OCI-LY7 (cell line): ENCODE data around the gene MPPED2. TPM values are rescaled to one million over a fixed set of nuclear protein-coding genes. Genes with fewer than 3 reads are reported as not detected.

Experiments
- BruUV-seq: library from RNA; stranded (reverse); fragments of 400-500 nt; replicated peaks from 2 replicates; lab custom pipeline; 2021; lab: Mats Ljungman, UMichigan
- CTCF ChIA-PET: fragments of 300-600 bp; sonication (Branson Sonifier 250); formaldehyde crosslinking; loops from one replicate; lab custom pipeline; 2022; ENCODE audit warnings: antibody characterized with exemption; ENCODE audit not compliant: unreplicated experiment; lab: Charles Lee
- POLR2A ChIA-PET: fragments of 300-600 bp; sonication (Branson Sonifier 250); formaldehyde crosslinking; loops from one replicate; lab custom pipeline; 2022; ENCODE audit warnings: antibody characterized with exemption; lab: Charles Lee
- DNase-seq: peaks from one replicate; pipeline ENCODE4 v3.0.0-alpha.2; 2015; ENCODE audit warnings: low spot score
- H2AFZ ChIP-seq: fragments of 200-600 bp; sonication (generic), shearing (Covaris generic); 2 replicates; pipeline ENCODE4 v1.6.1; 2014; ENCODE audit warnings: mild to moderate bottlenecking, antibody characterized with exemption, low read length, moderate library complexity
- H3K27ac ChIP-seq: fragments of 200-600 bp; sonication (generic); 2 replicates; pipeline ENCODE4 v1.5.1; 2014; ENCODE audit warnings: mixed run types, low read depth, mild to moderate bottlenecking, moderate library complexity, low read length, inconsistent platforms; ENCODE audit not compliant: poor library complexity, severe bottlenecking
- H3K36me3 ChIP-seq: fragments of 200-600 bp; sonication (generic); 2 replicates; pipeline ENCODE4 v1.6.1; 2014; ENCODE audit warnings: mild to moderate bottlenecking, antibody characterized with exemption, low read length, moderate library complexity, mixed read lengths; ENCODE audit not compliant: insufficient read depth
- H3K4me1 ChIP-seq: fragments of 200-600 bp; sonication (generic); 2 replicates; pipeline ENCODE4 v1.5.1; 2014; ENCODE audit warnings: mild to moderate bottlenecking, low read length; ENCODE audit not compliant: insufficient read depth, poor library complexity, severe bottlenecking
- H3K4me2 ChIP-seq: fragments of 200-600 bp; sonication (generic); 2 replicates; pipeline ENCODE4 v1.6.1; 2014; ENCODE audit warnings: mild to moderate bottlenecking, low read length
- H3K4me3 ChIP-seq: fragments of 200-600 bp; sonication (generic); 2 replicates; pipeline ENCODE4 v1.5.1; 2014; ENCODE audit warnings: mild to moderate bottlenecking, low read depth, low read length; ENCODE audit not compliant: poor library complexity, severe bottlenecking
- H3K79me2 ChIP-seq: fragments of 200-600 bp; sonication (generic); 2 replicates; pipeline ENCODE4 v1.6.1; 2016; ENCODE audit warnings: low read depth, mild to moderate bottlenecking, low read length, moderate library complexity, mixed read lengths; ENCODE audit not compliant: insufficient read depth
- H3K9me2 ChIP-seq: fragments of 200-600 bp; sonication (generic); 2 replicates; pipeline ENCODE4 v1.6.1; 2016; ENCODE audit warnings: mild to moderate bottlenecking, low read length, mixed read lengths; ENCODE audit not compliant: insufficient read depth
- H3K9me3 ChIP-seq: fragments of 200-600 bp; sonication (generic); 2 replicates; pipeline ENCODE4 v1.6.1; 2014; ENCODE audit warnings: mild to moderate bottlenecking, mixed run types, low read length, mixed read lengths
- H4K20me1 ChIP-seq: fragments of 200-600 bp; sonication (generic); 2 replicates; pipeline ENCODE4 v1.6.1; 2014; ENCODE audit warnings: mild to moderate bottlenecking, antibody characterized with exemption, low read length, moderate library complexity, mixed read lengths; ENCODE audit not compliant: insufficient read depth
- EZH2phosphoT487 ChIP-seq: fragments of 200-600 bp; sonication (generic); IDR thresholded peaks from 2 replicates; pipeline ENCODE4 v1.6.1; 2018; ENCODE audit warnings: low read depth, borderline replicate concordance, mild to moderate bottlenecking, mixed run types, antibody characterized with exemption, low read length, moderate library complexity, mixed read lengths
- intact Hi-C: fragments of 100-400 bp; cut with micrococcal nuclease; formaldehyde crosslinking; loops from one replicate; pipeline ENCODE4 v1.10.0; 2022; ENCODE audit not compliant: unreplicated experiment
- total RNA-seq, 2 experiments: library from RNA; depleted of rRNA in 1 of 2; stranded (reverse); fragments of >200 nt in 1 of 2; shearing (Covaris generic) in 1 of 2; gene quantifications; 2 replicates each; pipeline ENCODE4 v1.2.3, GENCODE V29; 2014 to 2022
- TF ChIP-seq, protein P1 (sequence below): fragments of 200-600 bp; sonication (generic); conservative IDR thresholded peaks from 2 replicates; pipeline ENCODE4 v1.5.1; 2014; ENCODE audit warnings: mild to moderate bottlenecking, antibody characterized with exemption, low read length, moderate library complexity, mixed read lengths

Gene MPPED2
- total RNA-seq, 2 experiments from 2014 or later: not detected

DNA sequence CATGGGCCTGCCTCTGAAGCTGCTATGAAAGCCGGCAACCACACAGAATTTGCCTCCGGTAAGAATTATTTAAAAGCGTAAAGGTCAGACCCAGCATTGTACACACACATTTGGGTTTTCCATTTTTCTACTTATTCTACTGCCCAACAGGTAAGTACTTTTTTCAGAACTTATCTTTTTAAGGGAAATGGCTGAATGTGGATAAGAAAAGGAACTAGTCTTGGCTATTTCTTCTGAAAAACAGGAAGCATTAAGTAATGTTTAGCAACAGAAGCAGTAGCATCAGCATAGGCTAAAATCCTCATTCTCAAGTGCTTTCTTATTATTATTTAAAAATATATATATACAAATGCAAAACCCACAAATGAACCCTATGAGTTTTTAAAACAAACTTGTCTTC is 103.1 kb downstream of the MPPED2 start:
- no peaks in the 10 kb centered on the region for H3K36me3 ChIP-seq

DNA sequence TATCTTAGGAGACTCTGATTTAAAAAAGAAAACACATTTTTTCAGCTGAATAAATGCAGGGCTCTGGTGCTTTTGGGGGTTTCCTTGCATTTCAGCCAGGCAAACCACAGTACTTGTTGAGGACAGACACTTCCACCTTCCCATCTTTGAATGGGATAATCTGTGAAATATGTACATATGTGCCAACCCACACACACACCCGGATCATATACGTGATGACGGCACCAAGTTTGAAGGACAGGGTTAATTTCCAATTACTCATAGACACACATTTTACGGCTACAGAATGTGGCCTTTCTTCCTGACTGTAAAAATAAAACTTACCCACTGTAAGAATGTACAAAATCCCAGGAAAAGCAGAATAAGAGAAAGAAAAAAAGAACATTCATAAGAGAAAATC is 104.4 kb downstream of the MPPED2 start:
- Histone ChIP-seq H3K9me2 (no peaks in the 10 kb centered on the region), H3K4me2 (no peak overlapping the region), H3K79me2 (no peaks in the 10 kb centered on the region), H3K4me1 (no peaks in the 10 kb centered on the region), H3K27ac (no peak overlapping the region), H2AFZ (no peak overlapping the region), H4K20me1 (no peaks in the 10 kb centered on the region), H3K9me3 (no peaks in the 10 kb centered on the region), H3K4me3 (no peak overlapping the region), H3K36me3 (no peaks in the 10 kb centered on the region)
- no peak for TF ChIP-seq EZH2phosphoT487
- TF ChIP-seq, protein P1, sequence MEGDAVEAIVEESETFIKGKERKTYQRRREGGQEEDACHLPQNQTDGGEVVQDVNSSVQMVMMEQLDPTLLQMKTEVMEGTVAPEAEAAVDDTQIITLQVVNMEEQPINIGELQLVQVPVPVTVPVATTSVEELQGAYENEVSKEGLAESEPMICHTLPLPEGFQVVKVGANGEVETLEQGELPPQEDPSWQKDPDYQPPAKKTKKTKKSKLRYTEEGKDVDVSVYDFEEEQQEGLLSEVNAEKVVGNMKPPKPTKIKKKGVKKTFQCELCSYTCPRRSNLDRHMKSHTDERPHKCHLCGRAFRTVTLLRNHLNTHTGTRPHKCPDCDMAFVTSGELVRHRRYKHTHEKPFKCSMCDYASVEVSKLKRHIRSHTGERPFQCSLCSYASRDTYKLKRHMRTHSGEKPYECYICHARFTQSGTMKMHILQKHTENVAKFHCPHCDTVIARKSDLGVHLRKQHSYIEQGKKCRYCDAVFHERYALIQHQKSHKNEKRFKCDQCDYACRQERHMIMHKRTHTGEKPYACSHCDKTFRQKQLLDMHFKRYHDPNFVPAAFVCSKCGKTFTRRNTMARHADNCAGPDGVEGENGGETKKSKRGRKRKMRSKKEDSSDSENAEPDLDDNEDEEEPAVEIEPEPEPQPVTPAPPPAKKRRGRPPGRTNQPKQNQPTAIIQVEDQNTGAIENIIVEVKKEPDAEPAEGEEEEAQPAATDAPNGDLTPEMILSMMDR: no peak
- DNase-seq: no peak
- intact Hi-C loops: no loop called here
- ChIA-PET CTCF (no interaction called here), POLR2A (no interaction called here)
- no TSS peak for BruUV-seq

More for the DNA sequence above, 103.1 kb downstream of the MPPED2 start:
- H3K9me2 ChIP-seq: no peaks in the 10 kb centered on the region
- no peaks in the 10 kb centered on the region for H4K20me1 ChIP-seq
- no peak overlapping the region for H3K27ac ChIP-seq
- no peaks in the 10 kb centered on the region for H3K79me2 ChIP-seq
- BruUV-seq: no TSS peak
- no peaks in the 10 kb centered on the region for H3K4me1 ChIP-seq
- intact Hi-C loops: no loop called here
- no peaks in the 10 kb centered on the region for H3K9me3 ChIP-seq
- no peak overlapping the region for H2AFZ ChIP-seq
- no peak for DNase-seq
- TF ChIP-seq, protein P1: no peak
- TF ChIP-seq EZH2phosphoT487: no peak
- H3K4me3 ChIP-seq: no peak overlapping the region
- H3K4me2 ChIP-seq: no peak overlapping the region
- ChIA-PET CTCF (no interaction called here), POLR2A (no interaction called here)

DNA sequence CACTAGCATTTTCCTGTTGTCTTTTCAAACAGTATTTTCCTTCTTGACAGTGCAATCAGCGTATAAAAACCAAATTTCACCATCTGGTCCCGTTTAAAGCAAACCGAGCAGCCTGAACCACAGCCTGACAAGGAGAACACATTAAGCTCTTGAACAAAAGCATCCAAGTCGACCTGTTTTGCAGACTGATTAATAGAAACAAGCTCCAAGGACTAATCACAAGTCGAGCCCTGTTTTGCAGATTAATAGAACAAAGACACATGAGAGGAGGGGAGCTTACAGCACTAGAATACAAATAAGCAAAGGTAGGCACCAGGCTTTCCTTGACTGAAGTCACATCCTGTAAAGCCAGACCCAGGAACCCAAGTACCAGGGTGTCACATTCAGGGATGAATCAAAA is 104.8 kb downstream of the MPPED2 start:
- H3K4me1 ChIP-seq: no peaks in the 10 kb centered on the region
- no peak overlapping the region for H3K4me3 ChIP-seq
- H3K27ac ChIP-seq: no peak overlapping the region
- no peaks in the 10 kb centered on the region for H4K20me1 ChIP-seq
- H3K9me2 ChIP-seq: no peaks in the 10 kb centered on the region
- no peak for TF ChIP-seq EZH2phosphoT487
- TF ChIP-seq, protein P1: no peak
- no peaks in the 10 kb centered on the region for H3K79me2 ChIP-seq
- H3K36me3 ChIP-seq: no peaks in the 10 kb centered on the region
- intact Hi-C loops: no loop called here
- CTCF ChIA-PET: no interaction called here
- no peak overlapping the region for H3K4me2 ChIP-seq
- no peaks in the 10 kb centered on the region for H3K9me3 ChIP-seq
- BruUV-seq: no TSS peak
- H2AFZ ChIP-seq: no peak overlapping the region
- POLR2A ChIA-PET: interaction anchor here (1.1 kb wide), 1 partner anchor 7 kb away, joined by 5 read pairs; no protein-coding TSS in a partner anchor
- no peak for DNase-seq
